Measurements from ENCODE around the gene ZNF221.

The ZNF221 gene

DNA sequence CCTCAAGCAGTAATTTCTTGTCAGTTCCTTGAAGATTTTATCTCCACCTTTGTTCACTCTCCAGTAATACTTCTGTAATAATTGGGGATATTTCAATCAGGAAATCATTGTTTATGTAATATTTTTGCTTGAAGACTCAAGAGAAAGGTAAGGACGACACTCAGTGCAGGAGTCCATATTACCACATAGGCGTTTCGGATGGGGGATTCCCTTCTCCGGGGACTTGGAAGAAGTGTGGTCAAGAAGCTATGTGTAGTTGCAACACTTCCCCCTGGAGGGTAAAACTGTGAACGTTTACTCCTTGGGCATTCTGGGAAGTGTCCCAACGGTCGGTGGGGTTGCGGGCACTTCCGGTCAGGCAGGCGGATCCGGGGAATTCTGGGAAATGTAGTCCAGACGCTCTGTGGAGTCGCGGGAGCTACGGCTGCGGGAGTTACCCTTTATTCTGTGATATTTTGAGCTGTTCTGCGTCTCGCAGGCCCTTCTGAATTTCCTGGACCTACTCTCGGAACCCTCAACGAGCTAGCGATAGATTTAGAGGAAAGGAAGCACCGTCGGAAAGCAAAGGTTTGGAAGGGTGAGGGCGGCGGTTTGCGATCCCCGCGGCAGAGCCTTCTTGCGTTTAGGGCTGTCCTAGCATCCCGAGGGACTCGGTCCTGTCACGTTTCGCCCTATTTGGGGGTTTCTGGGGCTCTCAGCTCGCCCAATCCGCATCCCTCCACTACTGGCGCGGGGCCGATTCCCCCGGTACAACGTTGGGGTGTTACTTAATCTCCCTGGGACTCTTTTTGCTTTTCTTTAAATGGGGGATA, at the start of gene ZNF221:
ZNF221 (plus strand) TSS at position 395 of the 812 bp plus-strand sequence. CDS start 11,499 bp downstream, outside the sequence.
- Mint-ChIP-seq H3K36me3 (ENCODE audit: low read depth) (peaks cover 1% of the 10 kb centered on the region), H3K4me1 (ENCODE audit: low read depth) (peaks cover 8% of the 10 kb centered on the region), H3K27me3 (ENCODE audit: low read depth) (no peaks in the 10 kb centered on the region), H3K9me3 (peaks cover 68% of the 10 kb centered on the region), H3K4me3 (peak within 1 kb of the TSS; percentile 91), H3K27ac (peak within 1 kb of the TSS; percentile 32)

DNA sequence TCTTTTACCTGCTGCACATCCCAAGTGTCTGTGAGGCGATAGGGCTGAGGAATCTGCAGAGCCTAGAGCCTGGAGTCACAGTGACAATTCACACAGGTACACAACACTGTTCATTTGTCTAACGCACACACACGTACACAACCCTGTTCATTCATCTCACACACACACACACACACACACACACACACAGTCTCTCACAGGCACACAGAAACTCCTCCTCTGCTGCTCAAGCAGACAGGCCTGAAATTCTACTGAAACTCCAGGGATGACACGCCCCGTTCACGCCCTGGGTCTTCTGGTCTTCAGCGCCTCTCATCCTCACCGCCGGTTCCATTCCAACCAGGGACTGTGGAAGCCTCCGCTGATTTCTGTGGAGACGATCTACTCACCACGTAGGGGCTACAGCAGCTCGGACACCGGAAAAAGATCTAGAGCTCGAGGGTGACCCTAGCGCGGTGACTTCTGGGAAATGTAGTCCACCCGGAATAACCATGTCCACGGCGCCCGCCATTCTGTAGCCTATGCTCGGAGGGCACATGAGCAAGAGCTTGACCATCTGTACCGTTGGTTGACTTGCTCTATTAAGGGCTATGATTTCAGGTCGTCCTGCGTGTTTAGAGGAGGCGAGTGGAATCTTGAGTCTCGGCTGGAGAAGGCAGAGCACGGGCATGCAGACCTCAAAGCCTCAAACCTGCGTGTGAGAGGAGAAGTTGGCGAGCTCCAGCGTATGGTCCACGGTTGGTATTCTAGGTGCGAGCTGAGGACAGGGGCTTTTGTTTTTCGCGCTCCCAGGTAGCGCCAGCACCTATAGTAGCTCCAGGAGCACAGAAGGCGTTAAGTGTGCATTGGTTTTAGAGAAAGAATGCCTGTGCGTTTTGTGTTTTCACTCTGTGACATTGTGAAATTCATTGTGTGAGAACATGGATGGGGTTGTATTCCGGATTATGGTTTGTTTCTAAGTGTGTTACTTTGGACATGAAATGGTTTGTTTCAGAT, 49.3 kb upstream of the ZNF221 start:
- Mint-ChIP-seq H3K36me3 (ENCODE audit: low read depth) (peaks cover 13% of the 10 kb centered on the region), H3K4me3 (peak overlapping the region; percentile 83), H3K9me3 (peaks cover 80% of the 10 kb centered on the region), H3K27me3 (ENCODE audit: low read depth) (no peaks in the 10 kb centered on the region), H3K27ac (peak overlapping the region; percentile 33), H3K4me1 (ENCODE audit: low read depth) (peaks cover 3% of the 10 kb centered on the region)

DNA sequence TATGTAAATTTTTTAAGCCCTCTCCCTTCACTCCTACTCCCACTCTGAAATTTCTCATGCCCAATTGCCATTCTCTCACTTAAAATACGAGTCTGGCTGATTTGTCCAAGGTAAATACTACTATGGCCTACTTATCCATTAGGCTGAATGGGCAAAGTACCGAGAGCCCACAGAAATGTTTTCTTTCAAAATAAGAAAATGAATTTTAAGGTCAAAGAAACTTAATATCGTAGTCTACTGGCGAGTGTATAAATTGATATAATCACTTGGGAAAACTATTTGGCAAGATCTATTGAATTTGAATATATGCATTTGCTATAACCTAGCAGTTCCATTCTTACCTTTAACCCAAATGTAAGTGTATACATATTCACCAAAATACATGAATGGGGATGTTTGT, 48.6 kb upstream of the ZNF221 start:
- Mint-ChIP-seq H3K4me1 (ENCODE audit: low read depth) (peaks cover 3% of the 10 kb centered on the region), H3K36me3 (ENCODE audit: low read depth) (peaks cover 13% of the 10 kb centered on the region), H3K4me3 (peak overlapping the region; percentile 83), H3K9me3 (peaks cover 85% of the 10 kb centered on the region), H3K27me3 (ENCODE audit: low read depth) (no peaks in the 10 kb centered on the region), H3K27ac (no peak overlapping the region)

DNA sequence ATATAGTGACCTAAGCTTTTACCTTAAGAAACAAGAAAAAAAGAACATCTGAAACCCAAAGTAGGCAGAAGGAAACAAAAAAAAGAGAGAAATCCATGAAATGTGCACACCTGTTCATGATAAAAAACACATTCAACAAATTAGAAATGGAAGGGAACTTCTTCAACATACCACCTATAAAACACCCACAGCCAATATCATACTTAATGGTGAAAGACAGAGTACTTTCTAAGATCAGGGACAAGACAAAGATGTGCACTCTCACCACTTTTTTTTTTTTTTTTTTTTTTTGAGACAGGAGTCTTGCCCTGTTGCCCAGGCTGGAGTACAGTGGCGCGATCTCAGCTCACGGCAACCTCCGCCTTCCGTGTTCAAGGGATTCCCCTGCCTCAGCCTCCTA, 45.1 kb upstream of the ZNF221 start:
- Mint-ChIP-seq H3K4me1 (ENCODE audit: low read depth) (peaks cover 3% of the 10 kb centered on the region), H3K4me3 (no peak overlapping the region), H3K27ac (no peak overlapping the region), H3K27me3 (ENCODE audit: low read depth) (no peaks in the 10 kb centered on the region), H3K9me3 (peaks cover 90% of the 10 kb centered on the region), H3K36me3 (ENCODE audit: low read depth) (peaks cover 13% of the 10 kb centered on the region)

DNA sequence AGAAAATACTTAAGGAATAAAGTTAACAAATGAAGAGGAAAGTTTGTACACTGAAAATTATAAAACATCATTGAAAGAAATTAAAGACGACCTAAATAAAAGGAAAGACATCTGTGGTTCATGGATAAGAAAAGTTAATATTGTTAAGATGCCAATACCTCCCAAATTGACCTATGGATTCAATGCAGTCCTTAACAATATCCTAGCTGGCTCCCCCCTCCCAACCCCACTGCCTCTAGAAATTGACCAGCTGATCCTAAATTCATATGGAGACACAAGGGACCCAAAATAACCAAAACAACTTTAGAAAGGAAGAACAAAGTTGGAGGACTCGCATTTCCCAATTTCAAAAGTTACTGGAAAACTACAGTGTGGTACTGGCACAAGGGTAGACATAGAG, 44.3 kb upstream of the ZNF221 start:
- H3K27ac Mint-ChIP-seq = no peak overlapping the region
- no peaks in the 10 kb centered on the region for H3K4me1 Mint-ChIP-seq (ENCODE audit: low read depth)
- H3K36me3 Mint-ChIP-seq (ENCODE audit: low read depth) = peaks cover 11% of the 10 kb centered on the region
- no peaks in the 10 kb centered on the region for H3K27me3 Mint-ChIP-seq (ENCODE audit: low read depth)
- H3K9me3 Mint-ChIP-seq = peaks cover 89% of the 10 kb centered on the region
- no peak overlapping the region for H3K4me3 Mint-ChIP-seq

DNA sequence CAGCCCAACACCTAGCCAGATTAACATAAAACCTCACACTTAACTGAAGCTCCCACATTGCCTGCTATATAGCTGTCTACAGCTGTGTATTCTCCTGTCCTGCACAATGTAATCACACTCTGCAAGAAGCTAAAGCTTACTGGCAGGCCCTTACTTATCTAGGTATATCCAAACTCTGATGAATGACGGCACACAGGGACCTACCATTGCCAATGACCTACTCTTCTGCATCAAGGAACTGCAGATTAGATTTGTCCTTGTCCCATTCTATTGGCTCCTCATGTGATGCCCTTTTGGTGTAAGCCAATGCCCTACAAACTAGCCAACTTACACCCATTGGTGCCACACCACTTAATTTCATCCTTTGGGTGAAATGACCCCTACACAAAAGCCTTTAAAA, 42.4 kb upstream of the ZNF221 start:
- no peak overlapping the region for H3K4me3 Mint-ChIP-seq
- H3K27me3 Mint-ChIP-seq (ENCODE audit: low read depth) = no peaks in the 10 kb centered on the region
- H3K9me3 Mint-ChIP-seq = peaks cover 90% of the 10 kb centered on the region
- no peak overlapping the region for H3K27ac Mint-ChIP-seq
- no peaks in the 10 kb centered on the region for H3K4me1 Mint-ChIP-seq (ENCODE audit: low read depth)
- peaks cover 10% of the 10 kb centered on the region for H3K36me3 Mint-ChIP-seq (ENCODE audit: low read depth)

DNA sequence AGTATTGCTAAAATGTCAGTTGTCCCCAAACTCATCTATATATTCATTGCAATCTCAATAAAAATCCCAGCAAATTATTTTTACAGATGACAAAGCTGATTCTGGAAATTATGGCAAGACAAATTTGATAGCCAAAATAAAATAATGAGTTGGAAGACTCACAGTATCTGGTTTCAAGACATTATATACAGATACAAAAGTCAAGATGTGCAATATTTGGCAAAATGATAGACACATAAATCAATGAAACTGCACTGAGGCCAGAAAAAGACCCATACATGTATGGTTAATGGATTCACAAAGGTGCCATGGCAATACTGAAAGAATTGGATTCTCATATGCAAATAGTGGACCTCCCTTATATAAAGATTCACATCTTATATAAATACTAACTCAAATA, 40.1 kb upstream of the ZNF221 start:
- no peak overlapping the region for H3K27ac Mint-ChIP-seq
- no peak overlapping the region for H3K4me3 Mint-ChIP-seq
- H3K4me1 Mint-ChIP-seq (ENCODE audit: low read depth) = no peaks in the 10 kb centered on the region
- peaks cover 31% of the 10 kb centered on the region for H3K36me3 Mint-ChIP-seq (ENCODE audit: low read depth)
- H3K9me3 Mint-ChIP-seq = peaks cover 95% of the 10 kb centered on the region
- H3K27me3 Mint-ChIP-seq (ENCODE audit: low read depth) = no peaks in the 10 kb centered on the region

DNA sequence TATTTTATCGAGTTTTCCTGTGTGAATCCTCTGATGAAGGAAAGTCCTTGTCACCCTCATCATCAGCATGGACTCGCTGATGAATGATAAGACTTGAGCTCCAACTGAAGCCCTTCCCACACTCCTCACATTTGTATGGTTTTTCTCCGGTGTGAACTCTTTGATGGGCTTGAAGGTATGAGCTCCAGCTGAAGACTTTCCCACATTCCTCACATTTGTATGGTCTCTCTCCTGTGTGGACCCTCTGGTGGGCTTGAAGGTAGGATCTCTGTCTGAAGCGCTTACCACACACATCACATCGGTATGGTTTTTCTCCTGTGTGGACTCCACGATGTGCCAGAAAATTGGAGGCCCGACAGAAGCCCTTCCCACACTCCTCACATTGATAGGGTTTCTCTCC, 37.6 kb upstream of the ZNF221 start:
- no peaks in the 10 kb centered on the region for H3K4me1 Mint-ChIP-seq (ENCODE audit: low read depth)
- H3K36me3 Mint-ChIP-seq (ENCODE audit: low read depth) = peaks cover 55% of the 10 kb centered on the region
- no peak overlapping the region for H3K27ac Mint-ChIP-seq
- H3K4me3 Mint-ChIP-seq = no peak overlapping the region
- H3K9me3 Mint-ChIP-seq = peaks cover 89% of the 10 kb centered on the region
- H3K27me3 Mint-ChIP-seq (ENCODE audit: low read depth) = no peaks in the 10 kb centered on the region

DNA sequence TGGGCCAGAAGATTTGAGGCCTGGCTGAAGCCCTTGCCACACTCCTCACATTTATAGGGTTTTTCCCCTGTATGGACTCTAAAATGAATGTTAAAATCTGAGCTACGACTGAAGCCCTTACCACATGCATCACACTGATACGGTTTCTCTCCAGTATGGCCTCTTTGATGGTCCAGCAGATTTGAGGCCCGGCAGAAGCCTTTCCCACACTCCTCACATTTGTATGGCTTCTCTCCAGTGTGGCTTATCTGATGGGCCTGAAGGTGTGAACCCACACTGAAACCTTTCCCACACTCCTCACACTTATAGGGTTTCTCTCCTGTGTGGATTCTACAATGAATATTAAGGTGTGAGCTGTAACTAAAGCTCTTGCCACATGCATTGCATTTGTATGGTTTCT, 37.0 kb upstream of the ZNF221 start:
- no peaks in the 10 kb centered on the region for H3K27me3 Mint-ChIP-seq (ENCODE audit: low read depth)
- H3K4me3 Mint-ChIP-seq = no peak overlapping the region
- H3K27ac Mint-ChIP-seq = no peak overlapping the region
- H3K36me3 Mint-ChIP-seq (ENCODE audit: low read depth) = peaks cover 62% of the 10 kb centered on the region
- H3K4me1 Mint-ChIP-seq (ENCODE audit: low read depth) = no peaks in the 10 kb centered on the region
- H3K9me3 Mint-ChIP-seq = peaks cover 89% of the 10 kb centered on the region

DNA sequence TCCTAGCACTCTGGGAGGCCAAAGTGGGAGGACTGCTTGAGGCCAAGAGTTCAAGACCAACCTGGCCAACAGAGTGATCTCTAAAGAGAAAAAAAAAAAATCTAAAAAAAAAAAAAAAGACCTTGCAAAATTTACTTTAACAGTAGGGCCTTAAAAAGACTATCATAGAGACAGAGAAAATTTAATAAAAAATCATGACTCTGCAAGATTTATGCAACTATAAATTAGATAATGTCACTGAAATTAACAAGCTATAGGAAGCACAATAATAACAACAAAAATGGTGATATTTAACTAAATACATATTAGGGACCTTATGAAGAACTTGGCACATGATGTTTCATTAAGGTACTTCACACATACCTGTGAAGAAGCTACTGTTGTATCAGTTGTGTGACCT, 27.2 kb upstream of the ZNF221 start:
- Mint-ChIP-seq H3K27ac (no peak overlapping the region), H3K9me3 (peaks cover 51% of the 10 kb centered on the region), H3K27me3 (ENCODE audit: low read depth) (no peaks in the 10 kb centered on the region)

DNA sequence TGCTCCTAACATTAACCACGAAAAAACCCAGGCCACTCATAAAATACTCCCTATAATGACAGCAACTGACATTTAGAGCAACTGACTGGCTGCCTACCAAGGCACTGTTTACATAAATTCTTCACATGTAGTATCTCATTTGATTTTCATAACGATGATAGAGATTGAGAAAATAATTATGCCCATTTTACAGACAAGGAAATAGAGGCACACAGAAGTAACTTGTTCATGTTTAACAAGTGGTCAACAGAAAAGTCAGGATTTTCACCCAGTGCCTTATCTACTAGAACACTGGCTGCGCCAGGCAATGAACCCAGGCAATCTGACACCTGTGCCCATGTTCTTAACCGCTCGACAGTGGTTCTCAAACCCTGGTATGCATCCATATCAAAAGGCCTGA, 22.2 kb upstream of the ZNF221 start:
- no peak overlapping the region for H3K4me3 Mint-ChIP-seq
- H3K27ac Mint-ChIP-seq = no peak overlapping the region
- no peaks in the 10 kb centered on the region for H3K27me3 Mint-ChIP-seq (ENCODE audit: low read depth)
- peaks cover 2% of the 10 kb centered on the region for H3K4me1 Mint-ChIP-seq (ENCODE audit: low read depth)
- peaks cover 81% of the 10 kb centered on the region for H3K36me3 Mint-ChIP-seq (ENCODE audit: low read depth)
- peaks cover 31% of the 10 kb centered on the region for H3K9me3 Mint-ChIP-seq

More for the DNA sequence above, 27.2 kb upstream of the ZNF221 start:
- H3K4me3 Mint-ChIP-seq = no peak overlapping the region
- no peaks in the 10 kb centered on the region for H3K4me1 Mint-ChIP-seq (ENCODE audit: low read depth)
- H3K36me3 Mint-ChIP-seq (ENCODE audit: low read depth) = peaks cover 90% of the 10 kb centered on the region

DNA sequence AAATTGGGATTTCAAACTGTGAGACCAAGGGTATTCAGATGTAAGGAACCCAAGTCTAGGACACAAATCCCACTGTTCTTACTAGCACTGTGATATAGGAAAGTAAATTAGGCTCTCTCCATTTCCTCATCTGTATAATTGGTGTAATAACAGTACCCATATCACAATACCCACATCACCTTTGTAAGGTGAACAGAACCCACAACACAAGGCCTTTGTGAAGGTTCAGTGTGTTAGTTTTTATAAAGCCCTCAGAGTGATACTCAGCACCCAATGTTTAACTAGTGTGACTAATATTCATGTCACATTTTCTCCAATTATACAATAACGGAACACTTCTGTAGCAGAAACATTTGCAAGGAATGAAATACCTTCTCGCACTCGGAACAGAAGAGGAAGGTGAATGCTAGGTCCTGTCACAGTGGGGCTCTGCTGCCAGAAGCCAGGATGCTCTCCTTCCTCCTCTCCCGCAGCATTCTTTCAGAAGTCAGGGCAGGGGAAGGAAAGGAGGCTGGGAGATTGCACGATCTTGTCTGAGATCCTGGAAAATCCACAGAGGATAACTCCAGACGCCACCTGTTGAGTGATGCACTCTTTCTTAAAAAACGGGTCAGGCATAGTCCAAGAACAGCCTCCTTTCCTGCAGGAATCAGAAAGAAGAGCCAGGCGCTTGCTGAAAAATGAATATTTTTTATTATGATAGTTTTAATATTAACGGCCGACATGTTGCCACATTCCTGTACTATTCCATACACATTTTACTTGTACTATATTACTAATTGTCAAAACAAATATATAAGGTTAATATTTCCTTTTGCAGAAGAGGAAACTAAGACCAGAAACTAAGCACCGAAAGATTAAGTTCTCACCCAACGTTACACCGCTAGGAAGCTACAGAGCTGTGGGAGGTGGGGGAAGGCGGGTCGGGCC, 16.7 kb upstream of the ZNF221 start:
- Mint-ChIP-seq H3K27ac (peak overlapping the region; percentile 87), H3K9me3 (peaks cover 27% of the 10 kb centered on the region), H3K4me1 (ENCODE audit: low read depth) (peaks cover 17% of the 10 kb centered on the region), H3K36me3 (ENCODE audit: low read depth) (peaks cover 36% of the 10 kb centered on the region), H3K27me3 (ENCODE audit: low read depth) (no peaks in the 10 kb centered on the region), H3K4me3 (peak overlapping the region; percentile 93)

DNA sequence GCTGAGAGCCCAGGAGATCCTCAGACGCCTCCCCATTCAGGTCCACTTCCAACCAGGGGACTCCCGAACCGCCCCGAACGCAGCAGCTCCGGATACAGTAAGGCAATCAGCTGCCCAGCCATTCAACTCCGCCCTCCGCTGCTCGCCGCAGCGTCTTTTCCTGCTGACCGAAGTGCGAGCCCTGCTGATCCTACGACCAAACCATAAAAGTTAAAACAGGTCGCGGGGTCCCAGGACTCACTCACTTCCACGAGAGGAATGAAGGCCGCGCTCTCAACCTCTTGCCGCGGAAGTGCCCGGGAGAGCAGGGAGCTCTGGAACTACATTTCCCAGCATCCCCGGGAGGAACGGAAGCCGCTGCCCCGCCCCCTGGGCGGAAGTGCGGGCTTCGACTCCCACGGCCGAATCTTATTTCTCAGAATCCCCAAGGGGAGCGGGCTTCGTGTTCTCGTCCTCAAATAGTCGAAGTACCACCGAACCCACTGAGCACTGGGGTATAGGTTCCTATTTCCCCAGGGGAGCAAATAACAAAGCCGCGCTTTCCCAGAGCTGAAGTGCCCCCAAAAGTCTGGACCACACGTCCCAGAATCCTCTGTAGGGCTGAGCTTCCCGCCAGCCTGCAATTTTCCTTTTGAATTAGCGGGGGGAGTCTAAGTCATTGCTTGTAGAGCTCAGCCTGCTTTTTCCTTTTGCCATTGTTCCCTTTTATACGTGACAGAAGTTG, 15.9 kb upstream of the ZNF221 start, which contains the start of gene ZNF45:
ZNF45 (minus strand) TSS at position 298 of the 724 bp plus-strand sequence. CDS start 13,097 bp downstream, outside the sequence.
- H3K4me3 Mint-ChIP-seq = peak within 1 kb of the TSS; percentile 93
- H3K27ac Mint-ChIP-seq = peak within 1 kb of the TSS; percentile 87
- H3K27me3 Mint-ChIP-seq (ENCODE audit: low read depth) = no peaks in the 10 kb centered on the region
- H3K36me3 Mint-ChIP-seq (ENCODE audit: low read depth) = peaks cover 28% of the 10 kb centered on the region
- H3K9me3 Mint-ChIP-seq = peaks cover 24% of the 10 kb centered on the region
- peaks cover 17% of the 10 kb centered on the region for H3K4me1 Mint-ChIP-seq (ENCODE audit: low read depth)
